ENCODE measurements around the gene ANTXR1.

The ANTXR1 gene

GRCh38 chr2:69291004-69291650, 278.1 kb downstream of the ANTXR1 start:
- no peak for DNase-seq

GRCh38 chr2:69291721-69292120, 278.7 kb downstream of the ANTXR1 start:
- no peak for DNase-seq

GRCh38 chr2:69292256-69292655, 279.3 kb downstream of the ANTXR1 start:
- no peak for DNase-seq

GRCh38 chr2:69296421-69296820, 283.4 kb downstream of the ANTXR1 start:
- DNase-seq = no peak

- DNase-seq = no peak
These were observed 284.2 kb downstream of the ANTXR1 start for GRCh38 chr2:69297216-69297615.

GRCh38 chr2:69298261-69298660, 285.3 kb downstream of the ANTXR1 start:
- DNase-seq = no peak

- no peak for DNase-seq
These were observed 285.9 kb downstream of the ANTXR1 start for GRCh38 chr2:69298862-69299261.

Measured in activated CD8-positive, alpha-beta memory T cell treated with anti-CD3 and anti-CD28 coated beads, Interleukin-2, amount 50 U/mL, for 4 hours (primary cell).